K562 (cell line): ENCODE measurements around the gene FOLH1. TPM values are rescaled to one million over a fixed set of nuclear protein-coding genes. Genes with fewer than 3 reads are reported as not detected.
"Not testable (repeated sequence)": the region's sequence is repeated elsewhere in the genome, so short reads cannot be mapped to it uniquely, and the experiment has no call there.

Experiments
- ATAC-seq: fragments of 200-7000 bp; cut with Tn5 transposase; 3 replicates; pipeline ENCODE4 v1.9.1; 2020; ENCODE audit warnings: moderate library complexity
- BruUV-seq: library from RNA; stranded (reverse); fragments of 400-500 nt; replicated peaks from 2 replicates; lab custom pipeline; 2021; lab: Mats Ljungman, UMichigan
- CTCF ChIA-PET: fragments of 300-600 bp; formaldehyde crosslinking; extraction: SDS; loops from one replicate; lab custom pipeline; 2021; ENCODE audit warnings: low intra/inter-chr PET ratio; lab: Yijun Ruan, JAX
- POLR2A ChIA-PET: fragments of 300-600, 350-650 bp; sonication (Branson Sonifier 250); formaldehyde crosslinking; extraction: SDS; loops from one replicate; lab custom pipeline; 2021; ENCODE audit warnings: antibody characterized with exemption, inconsistent platforms; lab: Yijun Ruan, JAX
- DNase-seq, 4 experiments: peaks; one replicate each; pipeline versions ENCODE4 v3.0.0 to v3.0.0-alpha.2; 2011 to 2018; ENCODE audit warnings: low spot score in 3 of 4, mixed read lengths in 3 of 4; ENCODE audit errors: extremely low read depth in 1 of 4
- FAIRE-seq: peaks from 2 replicates; lab custom pipeline; 2011; peaks lifted over from hg19 to GRCh38; lab: Jason Lieb, UNC
- H2AFZ ChIP-seq: 2 replicates; pipeline ENCODE4 v1.6.0; 2011; ENCODE audit warnings: low read depth, low read length, control low read depth, inconsistent platforms
- H3K27ac ChIP-seq: fragments of 200-600 bp; 3 replicates; pipeline ENCODE4 v1.8.0; 2011; ENCODE audit warnings: low read depth, mild to moderate bottlenecking, control low read depth, inconsistent platforms, low read length, moderate library complexity, mixed read lengths; ENCODE audit errors: extremely low read depth
- H3K27me3 ChIP-seq, 2 experiments: fragments of 300-600 bp in 1 of 2; 2 replicates in 1 of 2; 3 replicates in 1 of 2; pipeline versions ENCODE4 v1.6.0 to v1.8.0; 2011; ENCODE audit warnings: inconsistent platforms in 2 of 2, low read length in 2 of 2, mild to moderate bottlenecking in 1 of 2, mixed read lengths in 1 of 2, moderate library complexity in 1 of 2; ENCODE audit not compliant: control insufficient read depth in 2 of 2, insufficient read depth in 2 of 2
- H3K36me3 ChIP-seq: fragments of 300-600 bp; 3 replicates; pipeline ENCODE4 v1.8.0; 2011; ENCODE audit warnings: mild to moderate bottlenecking, low read length, inconsistent platforms; ENCODE audit not compliant: control insufficient read depth, insufficient read depth
- H3K4me1 ChIP-seq, 2 experiments: fragments of 200-600 bp in 1 of 2; replicated peaks in 1 of 2; 2 replicates in 1 of 2; 3 replicates in 1 of 2; pipeline versions ENCODE4 v1.5.1 to v1.8.0; 2011; ENCODE audit warnings: inconsistent platforms in 2 of 2, low read length in 2 of 2, mild to moderate bottlenecking in 1 of 2, mixed read lengths in 1 of 2, moderate library complexity in 1 of 2; ENCODE audit not compliant: control insufficient read depth in 2 of 2, insufficient read depth in 2 of 2
- H3K4me2 ChIP-seq: 2 replicates; pipeline ENCODE4 v1.6.1; 2011; ENCODE audit warnings: low read length, control low read depth, inconsistent platforms, mixed read lengths; ENCODE audit not compliant: insufficient read depth
- H3K4me3 ChIP-seq: fragments of 200-600 bp; sonication (generic), shearing (Covaris generic); 2 replicates; pipeline ENCODE4 v1.5.1; 2016; ENCODE audit warnings: control low read depth, inconsistent platforms
- H3K79me2 ChIP-seq: fragments of 200-600 bp; 3 replicates; pipeline ENCODE4 v1.8.0; 2011; ENCODE audit warnings: low read length, inconsistent platforms; ENCODE audit not compliant: control insufficient read depth, insufficient read depth
- H3K9ac ChIP-seq, 2 experiments: 2 replicates each; pipeline versions ENCODE4 v1.6.0 to v1.6.1; 2011; ENCODE audit warnings: low read depth in 2 of 2, low read length in 2 of 2, control low read depth in 1 of 2, inconsistent platforms in 1 of 2, mild to moderate bottlenecking in 1 of 2, mixed read lengths in 1 of 2; ENCODE audit not compliant: insufficient read depth in 1 of 2
- H3K9me1 ChIP-seq: one replicate; pipeline ENCODE4 v1.6.0; 2011; ENCODE audit warnings: inconsistent platforms, mild to moderate bottlenecking, low read length, moderate library complexity; ENCODE audit not compliant: control insufficient read depth, insufficient read depth
- H3K9me3 ChIP-seq: replicated peaks from 2 replicates; pipeline ENCODE4 v1.5.1; 2011; ENCODE audit warnings: low read depth, low read length, inconsistent platforms; ENCODE audit not compliant: control insufficient read depth, insufficient read depth
- H4K20me1 ChIP-seq: replicated peaks from 2 replicates; pipeline ENCODE4 v1.6.1; 2011; ENCODE audit warnings: low read length, inconsistent platforms, mixed read lengths; ENCODE audit not compliant: control insufficient read depth, insufficient read depth
- RAD21 ChIP-seq, 2 experiments: fragments of 250-450 bp in 1 of 2; fragments of 450-650 bp in 1 of 2; sonication (Bioruptor Pico) in 1 of 2; formaldehyde crosslinking in 1 of 2; IDR thresholded peaks in 1 of 2; conservative IDR thresholded peaks in 1 of 2; 2 replicates each; pipeline versions ENCODE4 v1.4.0 to v1.8.0; 2020 to 2022; ENCODE audit warnings: mild to moderate bottlenecking in 2 of 2, moderate library complexity in 1 of 2
- WGBS: fragments of 100-300 bp; shearing (Covaris generic); methylation state at CpG from one replicate; pipeline ENCODE4 v1.1.6; 2016; ENCODE audit warnings: low coverage, mixed read lengths; ENCODE audit not compliant: insufficient coverage; ENCODE audit errors: missing lambda C conversion rate; 5-methylcytosine and 5-hydroxymethylcytosine counted together
- in situ Hi-C: fragments of 300-500 bp; cut with MboI; formaldehyde crosslinking; loops from 4 replicates; pipeline ENCODE4 v1.15.0; 2018; ENCODE audit warnings: inconsistent platforms, mixed read lengths
- intact Hi-C: fragments of 100-400 bp; cut with micrococcal nuclease; formaldehyde crosslinking; loops from 2 replicates; pipeline ENCODE4 v1.14.2; 2022
- polyA plus RNA-seq, 8 experiments: library from polyadenylated mRNA; depleted of rRNA in 4 of 8; stranded (reverse) in 5 of 8; unstranded in 3 of 8; fragments of >200 nt; fragmentation: Nextera tagmentation in 2 of 8; fragmentation: Illumina TruSeq in 1 of 8; extraction: Ambion mirVana in 2 of 8; extraction: Trizol in 1 of 8; gene quantifications; 2 replicates each; pipeline versions ENCODE4 v1.2.1 to v1.2.3, GENCODE V29; 2011 to 2014; ENCODE audit warnings: inconsistent platforms in 1 of 8, missing spikeins in 1 of 8
- total RNA-seq, 7 experiments: library from RNA; depleted of rRNA in 6 of 7; stranded (reverse); fragments of >200 nt in 6 of 7; fragmentation: Illumina TruSeq in 2 of 7; extraction: Trizol in 2 of 7; gene quantifications; 2 replicates each; pipeline versions ENCODE4 v1.2.1 to v1.2.3, GENCODE V29; 2011 to 2021; ENCODE audit warnings: low replicate concordance in 1 of 7

Gene FOLH1
- total and polyA plus RNA-seq, 9 of the 15 experiments (the other 6 are each of a cell fraction or from before 2014, with no cell fraction given) = not detected

DNA sequence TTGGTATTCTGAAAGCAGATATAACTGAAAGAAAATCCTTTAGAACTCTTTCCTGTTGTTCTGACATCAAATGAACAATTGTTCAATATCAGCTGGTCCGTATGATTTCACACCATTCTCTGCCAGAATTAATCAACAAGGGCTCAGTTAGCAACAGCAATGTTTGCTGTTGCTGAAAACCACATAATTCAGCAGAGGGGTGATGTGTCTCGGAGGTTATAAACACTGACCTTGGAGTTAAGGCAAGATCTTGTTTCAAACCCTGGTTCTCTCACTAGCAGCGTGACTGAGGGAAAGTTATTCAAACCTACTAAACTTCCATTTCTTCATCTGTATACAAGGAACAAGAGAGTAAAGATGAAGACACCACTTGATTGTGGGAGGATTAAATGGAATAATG lies 36.8 kb downstream of the FOLH1 start:
- intact Hi-C loops, H4K20me1 ChIP-seq, BruUV-seq, POLR2A ChIA-PET, H3K4me1 ChIP-seq, DNase-seq, FAIRE-seq, H3K4me2 ChIP-seq, H3K9me3 ChIP-seq, H3K4me3 ChIP-seq, in situ Hi-C loops, H3K27me3 ChIP-seq, H3K79me2 ChIP-seq, H3K36me3 ChIP-seq, ATAC-seq, H2AFZ ChIP-seq, H3K27ac ChIP-seq, CTCF ChIA-PET, H3K9me1 ChIP-seq, H3K9ac ChIP-seq: not testable (repeated sequence)
- WGBS = 0% methylated on average over 3 of the region's 3 CpGs

DNA sequence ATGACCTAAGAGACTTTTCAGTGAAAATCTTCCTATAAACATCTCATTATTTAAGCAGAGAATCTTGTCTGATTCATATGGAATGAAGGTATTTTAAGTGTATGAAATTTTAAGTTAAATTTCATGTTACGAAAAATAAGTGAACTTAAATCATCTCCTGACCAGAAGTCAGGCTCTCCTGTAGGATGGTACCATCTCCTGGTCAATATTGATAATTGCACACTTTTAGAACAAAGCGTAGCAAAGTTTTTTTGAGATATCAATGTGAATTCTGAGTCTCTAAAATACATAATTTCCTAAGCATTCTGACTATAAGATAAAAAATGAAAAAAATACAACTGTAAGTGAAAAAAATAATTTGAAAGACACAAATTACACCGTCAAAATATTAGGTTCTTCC lies 38.8 kb downstream of the FOLH1 start:
- H3K27ac ChIP-seq, POLR2A ChIA-PET, FAIRE-seq, ATAC-seq, CTCF ChIA-PET, H3K9ac ChIP-seq, in situ Hi-C loops, H3K4me2 ChIP-seq, H3K4me1 ChIP-seq, H3K9me3 ChIP-seq, H3K9me1 ChIP-seq, H3K79me2 ChIP-seq, H3K27me3 ChIP-seq, H2AFZ ChIP-seq, H3K36me3 ChIP-seq, intact Hi-C loops, H3K4me3 ChIP-seq, H4K20me1 ChIP-seq, BruUV-seq, DNase-seq: not testable (repeated sequence)
- peak in 1 of 2 experiments; percentile 27; a peak in 2 of 4 replicates for TF ChIP-seq RAD21 (CRISPR knock-in tag; conservative IDR thresholded peaks at IDR 0.05 in 1 of 2, IDR thresholded peaks at IDR 0.05 in 1 of 2)
- WGBS = 0% methylated on average over 3 of the region's 3 CpGs
